ENCODE measurements around the gene UBXN10.

Gene UBXN10

DNA sequence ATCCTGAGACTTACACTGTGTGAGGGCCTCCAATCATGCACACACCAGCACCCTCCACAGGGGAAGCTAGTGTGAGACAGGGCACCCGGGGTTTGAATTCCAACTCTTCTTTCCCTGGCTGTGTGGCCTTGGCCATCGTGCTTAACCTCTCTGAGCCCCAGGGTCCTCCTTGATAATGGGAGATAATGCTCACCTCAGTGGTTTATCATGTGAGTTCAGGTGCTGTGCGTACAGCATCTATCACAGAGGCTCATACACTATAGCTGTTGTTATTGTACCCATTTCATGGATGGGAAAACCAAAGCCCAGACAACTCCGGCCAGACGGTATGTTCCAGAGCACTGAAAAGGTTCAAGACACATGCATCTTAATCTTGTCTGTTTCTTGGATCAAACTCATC is 16.0 kb upstream of the UBXN10 start:
- peaks cover 26% of the 10 kb centered on the region for H3K27me3 ChIP-seq (ENCODE audit: insufficient read depth, low read depth)
- no peak overlapping the region for H2AFZ ChIP-seq (ENCODE audit: low read depth)
- H3K4me1 ChIP-seq (ENCODE audit: low read depth, poor library complexity, severe bottlenecking): no peaks in the 10 kb centered on the region
- H3K4me2 ChIP-seq: no peak overlapping the region
- H3K79me2 ChIP-seq (ENCODE audit: insufficient read depth, low read depth): no peaks in the 10 kb centered on the region
- TF ChIP-seq, protein P1, sequence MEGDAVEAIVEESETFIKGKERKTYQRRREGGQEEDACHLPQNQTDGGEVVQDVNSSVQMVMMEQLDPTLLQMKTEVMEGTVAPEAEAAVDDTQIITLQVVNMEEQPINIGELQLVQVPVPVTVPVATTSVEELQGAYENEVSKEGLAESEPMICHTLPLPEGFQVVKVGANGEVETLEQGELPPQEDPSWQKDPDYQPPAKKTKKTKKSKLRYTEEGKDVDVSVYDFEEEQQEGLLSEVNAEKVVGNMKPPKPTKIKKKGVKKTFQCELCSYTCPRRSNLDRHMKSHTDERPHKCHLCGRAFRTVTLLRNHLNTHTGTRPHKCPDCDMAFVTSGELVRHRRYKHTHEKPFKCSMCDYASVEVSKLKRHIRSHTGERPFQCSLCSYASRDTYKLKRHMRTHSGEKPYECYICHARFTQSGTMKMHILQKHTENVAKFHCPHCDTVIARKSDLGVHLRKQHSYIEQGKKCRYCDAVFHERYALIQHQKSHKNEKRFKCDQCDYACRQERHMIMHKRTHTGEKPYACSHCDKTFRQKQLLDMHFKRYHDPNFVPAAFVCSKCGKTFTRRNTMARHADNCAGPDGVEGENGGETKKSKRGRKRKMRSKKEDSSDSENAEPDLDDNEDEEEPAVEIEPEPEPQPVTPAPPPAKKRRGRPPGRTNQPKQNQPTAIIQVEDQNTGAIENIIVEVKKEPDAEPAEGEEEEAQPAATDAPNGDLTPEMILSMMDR (conservative IDR thresholded peaks at IDR 0.05; ENCODE audit: low read depth, low read length): no peak
- H3K9ac ChIP-seq: no peak overlapping the region
- H3K4me3 ChIP-seq (IDR thresholded peaks at IDR 0.05; ENCODE audit: insufficient read depth, low read depth, low read length): no peak overlapping the region
- no peaks in the 10 kb centered on the region for H4K20me1 ChIP-seq (ENCODE audit: insufficient read depth)
- no peak overlapping the region for H3K27ac ChIP-seq
- H3K36me3 ChIP-seq (ENCODE audit: insufficient read depth): no peaks in the 10 kb centered on the region

DNA sequence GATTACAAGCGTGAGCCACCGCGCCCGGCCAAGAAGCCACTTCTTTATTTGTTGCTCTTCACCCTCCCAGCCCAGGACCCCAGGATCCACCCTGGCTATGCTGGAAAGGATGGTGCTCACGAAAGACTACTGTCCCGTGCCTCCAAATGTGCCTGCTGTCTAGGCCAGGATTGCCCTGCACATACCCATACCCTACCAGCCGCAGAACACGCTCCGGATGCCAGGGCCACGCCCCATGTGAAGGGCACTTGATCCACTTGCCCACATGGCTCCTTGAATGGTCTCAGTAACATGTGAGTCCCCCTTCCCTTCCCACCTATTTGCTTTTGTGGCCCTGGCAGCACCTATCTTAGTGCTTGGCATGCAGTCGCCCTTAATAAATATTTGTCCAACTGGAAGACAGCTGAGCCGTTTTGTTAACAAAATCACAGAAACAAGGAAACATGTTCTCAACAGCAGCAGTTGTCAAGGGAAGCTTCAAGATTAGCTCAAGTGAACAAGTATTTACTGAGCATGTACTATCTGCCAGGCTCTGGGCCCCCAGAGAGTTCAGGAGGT is 13.8 kb upstream of the UBXN10 start:
- H2AFZ ChIP-seq (ENCODE audit: low read depth): no peak overlapping the region

DNA sequence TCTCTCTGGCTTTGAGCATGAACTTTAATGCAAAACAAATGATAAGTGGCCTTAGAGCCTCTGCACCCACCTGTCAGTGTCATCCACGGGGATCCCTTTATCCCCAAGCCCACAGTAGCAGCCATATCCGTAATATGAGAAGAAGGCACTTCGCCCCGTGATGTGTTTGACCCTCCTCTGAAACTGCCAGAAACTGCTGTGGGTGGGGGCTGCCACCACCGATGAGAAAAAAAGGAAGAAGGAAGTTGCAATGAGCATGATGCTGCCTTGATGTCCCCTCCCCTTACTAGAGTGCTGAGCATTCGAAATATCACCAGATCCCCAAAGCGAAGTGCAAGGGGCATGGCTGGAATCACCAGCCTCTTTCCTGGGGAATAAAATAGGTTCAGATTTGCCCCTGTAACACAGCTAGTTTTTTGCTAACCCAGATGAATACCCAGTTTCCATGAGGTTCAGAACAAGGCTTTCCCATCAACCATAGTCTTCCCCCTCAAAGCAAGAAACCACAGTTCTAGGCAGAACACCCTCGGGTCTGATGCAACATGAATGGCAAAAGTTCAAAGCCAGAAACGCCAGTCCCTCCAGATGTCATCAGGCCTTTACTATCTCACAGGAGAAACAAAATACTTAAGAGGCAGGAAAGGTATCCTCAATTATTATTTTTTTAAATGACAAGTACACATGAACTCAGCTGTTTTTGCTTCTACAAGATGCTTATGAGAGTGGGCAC is 10.8 kb upstream of the UBXN10 start:
- H3K36me3 ChIP-seq (ENCODE audit: insufficient read depth): no peaks in the 10 kb centered on the region
- H3K4me3 ChIP-seq (IDR thresholded peaks at IDR 0.05; ENCODE audit: insufficient read depth, low read depth, low read length): no peak overlapping the region
- no peak overlapping the region for H3K9ac ChIP-seq
- H3K79me2 ChIP-seq (ENCODE audit: insufficient read depth, low read depth): no peaks in the 10 kb centered on the region
- TF ChIP-seq, protein P1 (conservative IDR thresholded peaks at IDR 0.05; ENCODE audit: low read depth, low read length): no peak
- no peak overlapping the region for H3K4me2 ChIP-seq
- H2AFZ ChIP-seq (ENCODE audit: low read depth): no peak overlapping the region
- H4K20me1 ChIP-seq (ENCODE audit: insufficient read depth): no peaks in the 10 kb centered on the region
- H3K27me3 ChIP-seq (ENCODE audit: insufficient read depth, low read depth): peaks cover 34% of the 10 kb centered on the region; the same call in 1 of the 2 replicates
- H3K4me1 ChIP-seq (ENCODE audit: low read depth, poor library complexity, severe bottlenecking): no peaks in the 10 kb centered on the region
- no peak overlapping the region for H3K27ac ChIP-seq

More for the DNA sequence above, 13.8 kb upstream of the UBXN10 start:
- no peak overlapping the region for H3K4me2 ChIP-seq
- H3K4me3 ChIP-seq (IDR thresholded peaks at IDR 0.05; ENCODE audit: insufficient read depth, low read depth, low read length): no peak overlapping the region
- H3K4me1 ChIP-seq (ENCODE audit: low read depth, poor library complexity, severe bottlenecking): no peaks in the 10 kb centered on the region
- no peaks in the 10 kb centered on the region for H3K79me2 ChIP-seq (ENCODE audit: insufficient read depth, low read depth)
- no peak overlapping the region for H3K27ac ChIP-seq
- TF ChIP-seq, protein P1 (conservative IDR thresholded peaks at IDR 0.05; ENCODE audit: low read depth, low read length): no peak
- H3K9ac ChIP-seq: no peak overlapping the region
- no peaks in the 10 kb centered on the region for H3K36me3 ChIP-seq (ENCODE audit: insufficient read depth)
- H4K20me1 ChIP-seq (ENCODE audit: insufficient read depth): no peaks in the 10 kb centered on the region
- H3K27me3 ChIP-seq (ENCODE audit: insufficient read depth, low read depth): peaks cover 36% of the 10 kb centered on the region

DNA sequence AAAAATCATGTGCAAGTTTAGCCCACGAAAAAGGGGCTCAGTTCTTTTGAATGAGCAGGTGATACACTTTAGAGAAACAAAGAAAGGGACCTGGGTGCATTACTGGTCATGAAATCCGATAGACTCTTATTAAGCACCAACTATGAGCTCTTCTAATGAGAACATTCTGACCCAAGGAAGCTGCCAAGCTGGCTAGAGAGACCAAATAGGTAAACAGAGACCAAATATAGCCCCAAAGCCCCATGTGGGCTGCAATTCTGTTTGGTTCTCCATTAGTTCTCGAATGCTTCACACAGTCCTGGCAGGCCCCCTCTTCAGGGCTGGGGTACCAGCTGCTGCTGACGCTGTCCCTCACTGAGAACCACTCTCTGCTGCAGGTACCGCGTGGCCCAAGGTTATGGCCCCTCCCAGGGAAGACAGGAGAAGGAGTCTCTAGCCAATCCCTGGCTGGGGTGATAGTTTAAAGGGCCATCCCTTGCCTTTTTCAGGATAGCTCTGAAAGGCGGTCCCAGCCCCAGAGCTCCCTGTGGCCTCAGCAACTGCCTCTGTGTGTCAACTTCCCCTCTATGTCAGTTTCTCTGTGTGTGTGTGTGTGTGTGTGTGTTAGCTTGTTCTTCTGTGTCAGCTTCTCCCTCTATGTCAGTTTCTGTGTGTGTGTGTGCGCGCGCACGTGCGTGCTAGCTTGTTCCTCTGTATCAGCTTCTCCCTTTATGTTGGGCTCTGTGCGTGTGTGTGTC is 7.1 kb upstream of the UBXN10 start:
- H3K79me2 ChIP-seq (ENCODE audit: insufficient read depth, low read depth): no peaks in the 10 kb centered on the region
- H3K4me1 ChIP-seq (ENCODE audit: low read depth, poor library complexity, severe bottlenecking): no peaks in the 10 kb centered on the region
- no peak overlapping the region for H3K9ac ChIP-seq
- H2AFZ ChIP-seq (ENCODE audit: low read depth): no peak overlapping the region
- no peaks in the 10 kb centered on the region for H4K20me1 ChIP-seq (ENCODE audit: insufficient read depth)
- no peak overlapping the region for H3K4me3 ChIP-seq (IDR thresholded peaks at IDR 0.05; ENCODE audit: insufficient read depth, low read depth, low read length)
- TF ChIP-seq, protein P1 (conservative IDR thresholded peaks at IDR 0.05; ENCODE audit: low read depth, low read length): no peak
- no peak overlapping the region for H3K4me2 ChIP-seq
- H3K27ac ChIP-seq: no peak overlapping the region
- H3K27me3 ChIP-seq (ENCODE audit: insufficient read depth, low read depth): peaks cover 29% of the 10 kb centered on the region; the same call in 1 of the 2 replicates
- no peaks in the 10 kb centered on the region for H3K36me3 ChIP-seq (ENCODE audit: insufficient read depth)
